K562 (cell line): Measurements from ENCODE around the gene PDLIM7. TPM values are rescaled to one million over a fixed set of nuclear protein-coding genes. Genes with fewer than 3 reads are reported as not detected.

ENCODE experiments used
- E2F8 ChIP-seq: fragments of 450-650 bp; IDR thresholded peaks from 2 replicates; pipeline ENCODE4 v1.7.1; 2018; ENCODE audit warnings: mild to moderate bottlenecking, low read depth; ENCODE audit not compliant: partially characterized antibody
- ELF4 ChIP-seq: fragments of 450-650 bp; formaldehyde crosslinking; IDR thresholded peaks from 2 replicates; pipeline ENCODE4 v1.4.0; 2022; ENCODE audit warnings: missing genetic modification characterization
- FOXK2 ChIP-seq, 2 experiments: fragments of 450-650 bp; IDR thresholded peaks in 1 of 2; conservative IDR thresholded peaks in 1 of 2; 2 replicates each; pipeline ENCODE4 v1.6.1; 2016; ENCODE audit warnings: low read depth in 2 of 2, mild to moderate bottlenecking in 1 of 2
- JUN ChIP-seq, 2 experiments: sonication (generic) in 1 of 2; formaldehyde crosslinking in 1 of 2; IDR thresholded peaks; 2 replicates each; pipeline versions ENCODE4 v1.6.1 to v1.8.0; 2012 to 2022; ENCODE audit warnings: borderline replicate concordance in 2 of 2, mild to moderate bottlenecking in 2 of 2, improper control_type of control experiment in 1 of 2, low read depth in 1 of 2, low read length in 1 of 2, missing genetic modification reagents in 1 of 2
- MEF2D ChIP-seq: conservative IDR thresholded peaks from 2 replicates; pipeline ENCODE4 v1.6.1; 2016; ENCODE audit warnings: low read depth, missing genetic modification characterization, missing compliant biosample characterization
- MEIS2 ChIP-seq: fragments of 450-650 bp; IDR thresholded peaks from 2 replicates; pipeline ENCODE4 v1.6.1; 2014; ENCODE audit warnings: mild to moderate bottlenecking; ENCODE audit not compliant: partially characterized antibody
- NFE2 ChIP-seq: IDR thresholded peaks from 2 replicates; pipeline ENCODE4 v1.6.1; 2014; ENCODE audit warnings: antibody characterized with exemption, low read depth
- NFRKB ChIP-seq: fragments of 450-650 bp; IDR thresholded peaks from 2 replicates; pipeline ENCODE4 v1.6.1; 2016; ENCODE audit warnings: low read depth
- OTX1 ChIP-seq: fragments of 450-650 bp; formaldehyde crosslinking; IDR thresholded peaks from 2 replicates; pipeline ENCODE4 v1.4.0; 2022; ENCODE audit warnings: mild to moderate bottlenecking
- POLR2AphosphoS5 ChIP-seq: IDR thresholded peaks from 2 replicates; pipeline ENCODE4 v1.6.1; 2011; ENCODE audit warnings: mild to moderate bottlenecking, low read depth, low read length, moderate library complexity; ENCODE audit not compliant: control insufficient read depth, insufficient read depth
- SIN3A ChIP-seq, 2 experiments: fragments of 150-350 bp in 1 of 2; IDR thresholded peaks; 2 replicates each; pipeline ENCODE4 v1.6.1; 2011 to 2016; ENCODE audit warnings: borderline replicate concordance in 2 of 2, low read depth in 2 of 2, low read length in 2 of 2, mild to moderate bottlenecking in 2 of 2, moderate library complexity in 2 of 2; ENCODE audit not compliant: control insufficient read depth in 1 of 2
- TAF15 ChIP-seq: fragments of 200-400 bp; formaldehyde crosslinking; IDR thresholded peaks from 2 replicates; pipeline ENCODE4 v1.6.1; 2017; ENCODE audit warnings: mild to moderate bottlenecking, low read depth, low read length, moderate library complexity
- ZC3H4 ChIP-seq: sonication (generic); formaldehyde crosslinking; IDR thresholded peaks from 2 replicates; pipeline ENCODE4 v1.9.0; 2021; ENCODE audit warnings: missing genetic modification reagents, borderline replicate concordance
- ZSCAN32 ChIP-seq: fragments of 450-650 bp; formaldehyde crosslinking; IDR thresholded peaks from 2 replicates; pipeline ENCODE4 v1.4.0; 2020; ENCODE audit warnings: mild to moderate bottlenecking, moderate library complexity
- polyA plus RNA-seq, 8 experiments: library from polyadenylated mRNA; depleted of rRNA in 4 of 8; stranded (reverse) in 5 of 8; unstranded in 3 of 8; fragments of >200 nt; fragmentation: Nextera tagmentation in 2 of 8; fragmentation: Illumina TruSeq in 1 of 8; extraction: Ambion mirVana in 2 of 8; extraction: Trizol in 1 of 8; gene quantifications; 2 replicates each; pipeline versions ENCODE4 v1.2.1 to v1.2.3, GENCODE V29; 2011 to 2014; ENCODE audit warnings: inconsistent platforms in 1 of 8, missing spikeins in 1 of 8
- total RNA-seq, 7 experiments: library from RNA; depleted of rRNA in 6 of 7; stranded (reverse); fragments of >200 nt in 6 of 7; fragmentation: Illumina TruSeq in 2 of 7; extraction: Trizol in 2 of 7; gene quantifications; 2 replicates each; pipeline versions ENCODE4 v1.2.1 to v1.2.3, GENCODE V29; 2011 to 2021; ENCODE audit warnings: low replicate concordance in 1 of 7
- TF ChIP-seq, protein P1 (sequence below), 3 experiments: fragments of 200-800 bp in 1 of 3; fragments of 250-450 bp in 1 of 3; fragments of 450-650 bp in 1 of 3; sonication (Bioruptor Pico) in 1 of 3; sonication (Bioruptor generic) in 1 of 3; formaldehyde crosslinking in 1 of 3; IDR thresholded peaks; 2 replicates each; pipeline versions ENCODE4 v1.6.1 to v1.8.0; 2016 to 2022; ENCODE audit warnings: mild to moderate bottlenecking in 2 of 3, missing genetic modification characterization in 2 of 3, missing compliant biosample characterization in 1 of 3, moderate library complexity in 1 of 3
- TF ChIP-seq, protein P2 (sequence below), 2 experiments: fragments of 200-800 bp in 1 of 2; sonication (Bioruptor generic) in 1 of 2; sonication (generic) in 1 of 2; formaldehyde crosslinking in 1 of 2; IDR thresholded peaks in 1 of 2; conservative IDR thresholded peaks in 1 of 2; 2 replicates each; pipeline versions ENCODE4 v1.5.0 to v1.6.1; 2016 to 2020; ENCODE audit warnings: missing compliant biosample characterization in 1 of 2, missing genetic modification characterization in 1 of 2, missing genetic modification reagents in 1 of 2

PDLIM7 gene
- total and polyA plus RNA-seq, 9 of the 15 experiments (the other 6 are each of a cell fraction or from before 2014, with no cell fraction given) = 2.1 to 124 (median 32.6) TPM

GRCh38 chr5:177478711-177479646 is 18.4 kb downstream of the PDLIM7 start (continued):
- peak; percentile 57 to 61; a peak in 3 of 4 replicates for TF ChIP-seq FOXK2 (conservative IDR thresholded peaks at IDR 0.05 in 1 of 2, IDR thresholded peaks at IDR 0.05 in 1 of 2; ENCODE audit: low read depth in 2 of 2)
- no peak for TF ChIP-seq E2F8
- peak; percentile 91 for TF ChIP-seq ELF4 (CRISPR knock-in tag)
- TF ChIP-seq NFE2 = no peak
- TF ChIP-seq OTX1 (CRISPR knock-in tag) = peak; percentile 80
- TF ChIP-seq, protein P1, sequence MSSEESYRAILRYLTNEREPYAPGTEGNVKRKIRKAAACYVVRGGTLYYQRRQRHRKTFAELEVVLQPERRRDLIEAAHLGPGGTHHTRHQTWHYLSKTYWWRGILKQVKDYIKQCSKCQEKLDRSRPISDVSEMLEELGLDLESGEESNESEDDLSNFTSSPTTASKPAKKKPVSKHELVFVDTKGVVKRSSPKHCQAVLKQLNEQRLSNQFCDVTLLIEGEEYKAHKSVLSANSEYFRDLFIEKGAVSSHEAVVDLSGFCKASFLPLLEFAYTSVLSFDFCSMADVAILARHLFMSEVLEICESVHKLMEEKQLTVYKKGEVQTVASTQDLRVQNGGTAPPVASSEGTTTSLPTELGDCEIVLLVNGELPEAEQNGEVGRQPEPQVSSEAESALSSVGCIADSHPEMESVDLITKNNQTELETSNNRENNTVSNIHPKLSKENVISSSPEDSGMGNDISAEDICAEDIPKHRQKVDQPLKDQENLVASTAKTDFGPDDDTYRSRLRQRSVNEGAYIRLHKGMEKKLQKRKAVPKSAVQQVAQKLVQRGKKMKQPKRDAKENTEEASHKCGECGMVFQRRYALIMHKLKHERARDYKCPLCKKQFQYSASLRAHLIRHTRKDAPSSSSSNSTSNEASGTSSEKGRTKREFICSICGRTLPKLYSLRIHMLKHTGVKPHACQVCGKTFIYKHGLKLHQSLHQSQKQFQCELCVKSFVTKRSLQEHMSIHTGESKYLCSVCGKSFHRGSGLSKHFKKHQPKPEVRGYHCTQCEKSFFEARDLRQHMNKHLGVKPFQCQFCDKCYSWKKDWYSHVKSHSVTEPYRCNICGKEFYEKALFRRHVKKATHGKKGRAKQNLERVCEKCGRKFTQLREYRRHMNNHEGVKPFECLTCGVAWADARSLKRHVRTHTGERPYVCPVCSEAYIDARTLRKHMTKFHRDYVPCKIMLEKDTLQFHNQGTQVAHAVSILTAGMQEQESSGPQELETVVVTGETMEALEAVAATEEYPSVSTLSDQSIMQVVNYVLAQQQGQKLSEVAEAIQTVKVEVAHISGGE (CRISPR knock-in tag; IDR thresholded peaks at IDR 0.05) = 0 out of 6 replicates have a peak, but pooled peaks of 1 of the 3 experiments have one; percentile 17
- TF ChIP-seq, protein P2, sequence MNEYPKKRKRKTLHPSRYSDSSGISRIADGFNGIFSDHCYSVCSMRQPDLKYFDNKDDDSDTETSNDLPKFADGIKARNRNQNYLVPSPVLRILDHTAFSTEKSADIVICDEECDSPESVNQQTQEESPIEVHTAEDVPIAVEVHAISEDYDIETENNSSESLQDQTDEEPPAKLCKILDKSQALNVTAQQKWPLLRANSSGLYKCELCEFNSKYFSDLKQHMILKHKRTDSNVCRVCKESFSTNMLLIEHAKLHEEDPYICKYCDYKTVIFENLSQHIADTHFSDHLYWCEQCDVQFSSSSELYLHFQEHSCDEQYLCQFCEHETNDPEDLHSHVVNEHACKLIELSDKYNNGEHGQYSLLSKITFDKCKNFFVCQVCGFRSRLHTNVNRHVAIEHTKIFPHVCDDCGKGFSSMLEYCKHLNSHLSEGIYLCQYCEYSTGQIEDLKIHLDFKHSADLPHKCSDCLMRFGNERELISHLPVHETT (CRISPR knock-in tag; conservative IDR thresholded peaks at IDR 0.05 in 1 of 2, IDR thresholded peaks at IDR 0.05 in 1 of 2) = 0 out of 4 replicates have a peak, but pooled peaks of 1 of the 2 experiments have one; percentile 27
- TF ChIP-seq POLR2AphosphoS5 = 0 out of 2 replicates have a peak, but pooled peaks have one; percentile 39
- TF ChIP-seq NFRKB = peak; percentile 75; the same call in 1 of the 2 replicates
- peak in 1 of 2 experiments; percentile 16; a peak in 1 of 4 replicates for TF ChIP-seq SIN3A (IDR thresholded peaks at IDR 0.05; ENCODE audit: borderline replicate concordance in 2 of 2, control insufficient read depth in 1 of 2, low read depth in 2 of 2, low read length in 2 of 2)
- TF ChIP-seq MEF2D (tag) = 0 out of 2 replicates have a peak, but pooled peaks have one; percentile 31
- TF ChIP-seq MEIS2 = peak; percentile 36
- no peak for TF ChIP-seq JUN (IDR thresholded peaks at IDR 0.05; ENCODE audit: borderline replicate concordance, low read depth, low read length)
- TF ChIP-seq JUN (CRISPR knock-in tag; IDR thresholded peaks at IDR 0.05; ENCODE audit: borderline replicate concordance) = 0 out of 2 replicates have a peak, but pooled peaks have one; percentile 9
- TF ChIP-seq ZSCAN32 (CRISPR knock-in tag) = peak; percentile 72
- TF ChIP-seq ZC3H4 = no peak
- TF ChIP-seq TAF15 = no peak
